HEK293 (cell line): ENCODE results near the gene SPON1.

ENCODE experiments used
- CTCF ChIA-PET: fragments of 350-600 bp; formaldehyde crosslinking; extraction: SDS; loops from one replicate; lab custom pipeline; 2021; ENCODE audit warnings: antibody characterized with exemption; lab: Yijun Ruan, JAX
- POLR2A ChIA-PET: fragments of 300-600 bp; formaldehyde crosslinking; extraction: SDS; loops from one replicate; lab custom pipeline; 2020; ENCODE audit warnings: antibody characterized with exemption, inconsistent platforms; lab: Yijun Ruan, JAX
- H3K27ac ChIP-seq: fragments of 200-500 bp; sonication (Bioruptor generic); 2 replicates; pipeline ENCODE4 v1.5.1; 2014; ENCODE audit warnings: low read depth, low read length, control low read depth, inconsistent platforms; ENCODE audit errors: extremely low read depth
- H3K36me3 ChIP-seq, 2 experiments: fragments of 200-500 bp in 1 of 2; sonication (Bioruptor generic) in 1 of 2; 1 replicate in 1 of 2; 2 replicates in 1 of 2; pipeline ENCODE4 v1.5.1; 2014 to 2017; ENCODE audit warnings: inconsistent platforms in 2 of 2, low read length in 2 of 2; ENCODE audit not compliant: control insufficient read depth in 2 of 2, insufficient read depth in 1 of 2
- H3K4me1 ChIP-seq: fragments of 200-500 bp; sonication (Bioruptor generic); 2 replicates; pipeline ENCODE4 v1.5.1; 2014; ENCODE audit warnings: mild to moderate bottlenecking, low read length, inconsistent platforms; ENCODE audit not compliant: control insufficient read depth, insufficient read depth
- H3K4me3 ChIP-seq: 2 replicates; pipeline ENCODE4 v1.5.1; 2011; ENCODE audit warnings: low read depth, mild to moderate bottlenecking, control low read depth, low read length, moderate library complexity
- H3K9me3 ChIP-seq: fragments of 200-500 bp; sonication (Bioruptor generic); 2 replicates; pipeline ENCODE4 v1.5.1; 2014; ENCODE audit warnings: low read depth, low read length, inconsistent platforms; ENCODE audit not compliant: control insufficient read depth, insufficient read depth
- KLF17 ChIP-seq: fragments of 450-650 bp; formaldehyde crosslinking; IDR thresholded peaks from 2 replicates; pipeline ENCODE4 v1.5.1; 2016; ENCODE audit warnings: missing biosample characterization, missing genetic modification characterization
- KLF7 ChIP-seq: fragments of 450-650 bp; formaldehyde crosslinking; IDR thresholded peaks from 2 replicates; pipeline ENCODE4 v1.5.1; 2016; ENCODE audit warnings: missing biosample characterization, missing genetic modification characterization, borderline replicate concordance
- PRDM10 ChIP-seq: fragments of 450-650 bp; formaldehyde crosslinking; IDR thresholded peaks from 2 replicates; pipeline ENCODE4 v1.5.1; 2016; ENCODE audit warnings: missing biosample characterization, missing genetic modification characterization
- REST ChIP-seq: fragments of 450-650 bp; formaldehyde crosslinking; IDR thresholded peaks from 2 replicates; pipeline ENCODE4 v1.5.1; 2016; ENCODE audit warnings: missing biosample characterization, missing genetic modification characterization
- ZBTB11 ChIP-seq: fragments of 450-650 bp; formaldehyde crosslinking; conservative IDR thresholded peaks from 2 replicates; pipeline ENCODE4 v1.5.1; 2016; ENCODE audit warnings: low read depth, missing biosample characterization, missing genetic modification characterization
- ZNF433 ChIP-seq: fragments of 450-650 bp; formaldehyde crosslinking; IDR thresholded peaks from 2 replicates; pipeline ENCODE4 v1.5.1; 2016; ENCODE audit warnings: missing biosample characterization, missing genetic modification characterization, low read depth
- ZNF514 ChIP-seq: fragments of 450-650 bp; formaldehyde crosslinking; IDR thresholded peaks from 2 replicates; pipeline ENCODE4 v1.5.1; 2016; ENCODE audit warnings: missing biosample characterization, missing genetic modification characterization
- ZNF623 ChIP-seq: fragments of 450-650 bp; formaldehyde crosslinking; IDR thresholded peaks from 2 replicates; pipeline ENCODE4 v1.5.1; 2016; ENCODE audit warnings: missing biosample characterization, missing genetic modification characterization
- ZNF76 ChIP-seq: fragments of 450-650 bp; formaldehyde crosslinking; IDR thresholded peaks from 2 replicates; pipeline ENCODE4; 2016; ENCODE audit warnings: low read depth, missing biosample characterization, missing genetic modification characterization, borderline replicate concordance
- ZNF776 ChIP-seq: fragments of 450-650 bp; formaldehyde crosslinking; IDR thresholded peaks from 2 replicates; pipeline ENCODE4 v1.5.0; 2017; ENCODE audit warnings: missing biosample characterization, missing genetic modification characterization, borderline replicate concordance
- ZNF785 ChIP-seq: fragments of 450-650 bp; formaldehyde crosslinking; IDR thresholded peaks from 2 replicates; pipeline ENCODE4 v1.5.1; 2016; ENCODE audit warnings: missing biosample characterization, missing genetic modification characterization

SPON1 gene

GRCh38 chr11:14245444-14245843 is 282.9 kb downstream of the SPON1 start:
- ChIA-PET CTCF (no interaction called here), POLR2A (no interaction called here)
- Histone ChIP-seq H3K36me3 (no peaks in the 10 kb centered on the region), H3K27ac (no peak overlapping the region), H3K9me3 (no peaks in the 10 kb centered on the region), H3K4me3 (no peak overlapping the region), H3K4me1 (no peaks in the 10 kb centered on the region)
- TF ChIP-seq ZNF776 (tag by site-specific recombination) (no peak), ZNF623 (tag by site-specific recombination) (no peak), ZNF433 (tag by site-specific recombination) (no peak), KLF17 (tag by site-specific recombination) (no peak), ZBTB11 (tag by site-specific recombination) (no peak)

GRCh38 chr11:14248580-14248981 is 286.1 kb downstream of the SPON1 start:
- ChIA-PET POLR2A (no interaction called here), CTCF (interaction anchor here (0.7 to 3.4 kb wide), 7 partner anchors 22 to 1110 kb away, joined by 3 to 14 read pairs (median 5); no protein-coding TSS in a partner anchor)
- Histone ChIP-seq H3K9me3 (no peaks in the 10 kb centered on the region), H3K4me3 (no peak overlapping the region), H3K27ac (no peak overlapping the region), H3K36me3 (no peaks in the 10 kb centered on the region), H3K4me1 (no peaks in the 10 kb centered on the region)
- TF ChIP-seq ZNF514 (tag by site-specific recombination) (no peak), ZBTB11 (tag by site-specific recombination) (no peak), ZNF785 (tag by site-specific recombination) (no peak), KLF7 (tag by site-specific recombination) (no peak), REST (no peak), ZNF76 (tag by site-specific recombination) (no peak), PRDM10 (tag by site-specific recombination) (no peak)
